Neural progenitor cell (in vitro differentiated cells): Measurements from ENCODE around the gene ADTRP. TPM values are rescaled to one million over a fixed set of nuclear protein-coding genes. Genes with fewer than 3 reads are reported as not detected.

ENCODE experiments used
- DNase-seq: peaks from one replicate; pipeline ENCODE4 v3.0.0-alpha.2; 2016; ENCODE audit warnings: low spot score
- H2AFZ ChIP-seq: fragments of 200-600 bp; sonication (generic); replicated peaks from 2 replicates; pipeline ENCODE4 v1.6.1; 2016; ENCODE audit warnings: antibody characterized with exemption
- H3F3A ChIP-seq: fragments of 200-600 bp; sonication (generic); 2 replicates; pipeline ENCODE4 v1.6.1; 2016; ENCODE audit warnings: antibody characterized with exemption, low read depth
- H3K27ac ChIP-seq: fragments of 200-600 bp; sonication (generic); 2 replicates; pipeline ENCODE4 v1.5.1; 2016; ENCODE audit warnings: mild to moderate bottlenecking
- H3K27me3 ChIP-seq: fragments of 200-600 bp; sonication (generic); 2 replicates; pipeline ENCODE4 v1.6.1; 2016; ENCODE audit warnings: mild to moderate bottlenecking, moderate library complexity
- H3K36me3 ChIP-seq: fragments of 200-600 bp; sonication (generic); 2 replicates; pipeline ENCODE4 v1.5.1; 2016
- H3K4me1 ChIP-seq: fragments of 200-600 bp; sonication (generic); 2 replicates; pipeline ENCODE4 v1.6.1; 2016; ENCODE audit warnings: mixed run types
- H3K4me2 ChIP-seq: fragments of 200-600 bp; sonication (generic); 2 replicates; pipeline ENCODE4 v1.6.1; 2016
- H3K4me3 ChIP-seq: fragments of 200-600 bp; sonication (generic); 2 replicates; pipeline ENCODE4 v1.5.1; 2016
- H3K79me2 ChIP-seq: fragments of 200-600 bp; sonication (generic); 2 replicates; pipeline ENCODE4 v1.6.1; 2016; ENCODE audit warnings: low read depth
- H3K9ac ChIP-seq: fragments of 200-600 bp; sonication (generic); 2 replicates; pipeline ENCODE4 v1.6.1; 2016
- H3K9me3 ChIP-seq: fragments of 200-600 bp; sonication (generic); 2 replicates; pipeline ENCODE4 v1.5.1; 2016; ENCODE audit warnings: low read depth
- H4K20me1 ChIP-seq: fragments of 200-600 bp; sonication (generic); 2 replicates; pipeline ENCODE4 v1.6.1; 2016; ENCODE audit warnings: low read depth
- H3K27ac Mint-ChIP-seq: 3 replicates; pipeline ENCODE4 v1.8.0; 2021; ENCODE audit warnings: mixed read lengths
- H3K27me3 Mint-ChIP-seq: 2 replicates; pipeline ENCODE4 v1.8.0; 2022; ENCODE audit warnings: low read depth, mild to moderate bottlenecking, inconsistent platforms, moderate library complexity, mixed read lengths; ENCODE audit not compliant: insufficient read depth
- H3K36me3 Mint-ChIP-seq: 3 replicates; pipeline ENCODE4 v1.8.0; 2021; ENCODE audit warnings: mixed read lengths
- H3K4me1 Mint-ChIP-seq: 3 replicates; pipeline ENCODE4 v1.8.0; 2021; ENCODE audit warnings: mixed read lengths
- H3K4me3 Mint-ChIP-seq: 3 replicates; pipeline ENCODE4 v1.8.0; 2021; ENCODE audit warnings: mild to moderate bottlenecking, moderate library complexity, mixed read lengths
- H3K9me3 Mint-ChIP-seq: 3 replicates; pipeline ENCODE4 v1.8.0; 2020; ENCODE audit warnings: mixed read lengths
- EZH2 ChIP-seq: fragments of 200-600 bp; sonication (generic); IDR thresholded peaks from 2 replicates; pipeline ENCODE4 v1.6.1; 2017; ENCODE audit warnings: antibody characterized with exemption, mild to moderate bottlenecking, moderate library complexity
- EZH2phosphoT487 ChIP-seq: fragments of 200-600 bp; sonication (generic); IDR thresholded peaks from 2 replicates; pipeline ENCODE4 v1.6.1; 2017; ENCODE audit warnings: antibody characterized with exemption
- total RNA-seq: library from RNA; depleted of rRNA; stranded (reverse); fragments of >200 nt; gene quantifications from 2 replicates; pipeline ENCODE4 v1.2.3, GENCODE V29; 2015; ENCODE audit warnings: low replicate concordance
- TF ChIP-seq, protein P1 (sequence below): fragments of 200-600 bp; sonication (generic); IDR thresholded peaks from 2 replicates; pipeline ENCODE4 v1.5.1; 2017; ENCODE audit warnings: antibody characterized with exemption, mild to moderate bottlenecking

The ADTRP gene
- total RNA-seq, 1 donor from 2014 or later = not detected

DNA sequence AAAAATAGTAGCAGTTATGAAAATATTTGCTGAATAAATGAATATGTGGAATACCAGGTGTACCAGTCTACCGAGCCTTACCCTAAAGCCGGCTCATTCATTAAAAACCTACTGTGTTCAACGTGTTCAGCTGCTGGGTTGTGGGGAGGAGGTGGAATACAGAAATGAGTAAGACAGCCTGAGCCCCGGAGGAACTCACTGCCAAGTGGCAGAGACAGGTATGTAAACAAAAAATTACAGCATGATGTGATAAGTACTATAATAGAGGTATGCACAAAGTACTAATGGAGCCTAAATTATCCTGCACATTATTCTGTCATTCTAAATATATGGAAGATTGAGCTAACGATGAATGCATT, 6.8 kb upstream of the ADTRP start:
- Mint-ChIP-seq H3K27ac (no peak overlapping the region), H3K36me3 (peaks cover 2% of the 10 kb centered on the region), H3K9me3 (peaks cover 6% of the 10 kb centered on the region), H3K4me3 (no peak overlapping the region), H3K4me1 (peaks cover 2% of the 10 kb centered on the region), H3K27me3 (peaks cover 2% of the 10 kb centered on the region)
- no peaks in the 10 kb centered on the region for H3K4me1 ChIP-seq
- H3K79me2 ChIP-seq = no peaks in the 10 kb centered on the region
- peaks cover 2% of the 10 kb centered on the region for H3F3A ChIP-seq
- no peak overlapping the region for H3K27ac ChIP-seq
- no peak overlapping the region for H3K4me3 ChIP-seq
- H3K9ac ChIP-seq = no peak overlapping the region
- no peak overlapping the region for H2AFZ ChIP-seq
- H3K27me3 ChIP-seq = no peaks in the 10 kb centered on the region
- TF ChIP-seq EZH2 (no peak), EZH2phosphoT487 (no peak)
- TF ChIP-seq, protein P1, sequence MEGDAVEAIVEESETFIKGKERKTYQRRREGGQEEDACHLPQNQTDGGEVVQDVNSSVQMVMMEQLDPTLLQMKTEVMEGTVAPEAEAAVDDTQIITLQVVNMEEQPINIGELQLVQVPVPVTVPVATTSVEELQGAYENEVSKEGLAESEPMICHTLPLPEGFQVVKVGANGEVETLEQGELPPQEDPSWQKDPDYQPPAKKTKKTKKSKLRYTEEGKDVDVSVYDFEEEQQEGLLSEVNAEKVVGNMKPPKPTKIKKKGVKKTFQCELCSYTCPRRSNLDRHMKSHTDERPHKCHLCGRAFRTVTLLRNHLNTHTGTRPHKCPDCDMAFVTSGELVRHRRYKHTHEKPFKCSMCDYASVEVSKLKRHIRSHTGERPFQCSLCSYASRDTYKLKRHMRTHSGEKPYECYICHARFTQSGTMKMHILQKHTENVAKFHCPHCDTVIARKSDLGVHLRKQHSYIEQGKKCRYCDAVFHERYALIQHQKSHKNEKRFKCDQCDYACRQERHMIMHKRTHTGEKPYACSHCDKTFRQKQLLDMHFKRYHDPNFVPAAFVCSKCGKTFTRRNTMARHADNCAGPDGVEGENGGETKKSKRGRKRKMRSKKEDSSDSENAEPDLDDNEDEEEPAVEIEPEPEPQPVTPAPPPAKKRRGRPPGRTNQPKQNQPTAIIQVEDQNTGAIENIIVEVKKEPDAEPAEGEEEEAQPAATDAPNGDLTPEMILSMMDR = no peak
- H4K20me1 ChIP-seq = no peaks in the 10 kb centered on the region
- H3K4me2 ChIP-seq = no peak overlapping the region
- peaks cover 4% of the 10 kb centered on the region for H3K36me3 ChIP-seq
- no peaks in the 10 kb centered on the region for H3K9me3 ChIP-seq
- no peak for DNase-seq

DNA sequence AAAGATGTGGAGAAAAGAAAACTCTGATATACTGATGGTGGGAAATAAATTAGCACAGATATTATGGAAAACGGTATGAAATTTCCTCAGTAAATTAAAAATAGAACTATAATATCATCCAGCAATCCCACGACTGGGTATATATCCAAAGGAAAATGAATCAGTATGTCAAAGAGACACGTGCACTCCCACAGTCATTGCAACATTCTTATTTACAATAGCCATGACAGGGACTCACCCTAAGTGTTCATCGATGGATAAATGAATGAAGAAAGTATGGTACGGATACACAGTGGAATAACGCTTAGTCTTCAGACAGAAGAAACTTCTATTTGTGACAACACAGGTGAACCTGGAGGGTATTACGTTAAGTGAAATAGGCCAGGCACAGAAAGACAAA, 5.7 kb upstream of the ADTRP start:
- peaks cover 2% of the 10 kb centered on the region for H3K27me3 Mint-ChIP-seq

DNA sequence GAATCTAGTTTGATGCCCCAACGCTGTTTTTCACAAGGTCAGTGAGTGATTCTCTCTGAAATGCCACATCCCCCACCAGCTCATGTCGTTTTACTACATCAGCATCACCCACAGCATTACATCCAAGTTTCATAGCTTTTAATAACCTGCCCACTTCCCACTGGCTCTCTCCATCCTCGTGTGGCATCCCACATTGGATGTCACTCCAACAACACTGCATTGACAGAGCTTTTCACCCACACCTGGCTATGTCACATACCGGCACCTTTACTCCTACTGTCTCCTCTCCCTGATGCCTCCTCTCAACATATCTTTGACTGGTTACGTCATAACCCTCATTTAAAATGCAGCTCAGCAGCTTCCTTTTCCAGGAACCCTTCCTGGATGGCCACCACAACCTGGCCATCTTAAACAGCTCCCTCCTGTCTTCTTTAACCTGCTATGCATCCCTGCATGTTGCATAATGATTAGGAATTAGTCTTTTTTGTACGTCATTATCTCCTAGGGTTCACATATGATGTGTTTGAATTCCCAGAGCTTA, 5.0 kb upstream of the ADTRP start:
- Mint-ChIP-seq H3K9me3 (peaks cover 6% of the 10 kb centered on the region), H3K27ac (no peak overlapping the region), H3K4me1 (peaks cover 17% of the 10 kb centered on the region), H3K4me3 (no peak overlapping the region), H3K36me3 (peaks cover 2% of the 10 kb centered on the region), H3K27me3 (peaks cover 2% of the 10 kb centered on the region)
- H2AFZ ChIP-seq = no peak overlapping the region
- no peak overlapping the region for H3K9ac ChIP-seq
- no peaks in the 10 kb centered on the region for H4K20me1 ChIP-seq
- H3K9me3 ChIP-seq = no peaks in the 10 kb centered on the region
- no peaks in the 10 kb centered on the region for H3K27me3 ChIP-seq
- peaks cover 4% of the 10 kb centered on the region for H3K36me3 ChIP-seq
- H3K79me2 ChIP-seq = no peaks in the 10 kb centered on the region
- TF ChIP-seq EZH2phosphoT487 (no peak), EZH2 (no peak)
- TF ChIP-seq, protein P1 = no peak
- no peak overlapping the region for H3K4me2 ChIP-seq
- H3K4me3 ChIP-seq = no peak overlapping the region
- H3K4me1 ChIP-seq = peaks cover 15% of the 10 kb centered on the region
- H3K27ac ChIP-seq = no peak overlapping the region
- peaks cover 15% of the 10 kb centered on the region for H3F3A ChIP-seq
- no peak for DNase-seq

More for the DNA sequence above, 5.7 kb upstream of the ADTRP start:
- Histone ChIP-seq H3F3A (peaks cover 12% of the 10 kb centered on the region), H3K4me2 (no peak overlapping the region), H3K27ac (no peak overlapping the region), H3K4me3 (no peak overlapping the region), H3K9ac (no peak overlapping the region), H3K27me3 (no peaks in the 10 kb centered on the region), H3K79me2 (no peaks in the 10 kb centered on the region), H3K9me3 (no peaks in the 10 kb centered on the region), H3K36me3 (peaks cover 4% of the 10 kb centered on the region), H4K20me1 (no peaks in the 10 kb centered on the region), H2AFZ (no peak overlapping the region), H3K4me1 (peaks cover 11% of the 10 kb centered on the region)
- Mint-ChIP-seq H3K27ac (no peak overlapping the region), H3K4me3 (no peak overlapping the region), H3K4me1 (peaks cover 10% of the 10 kb centered on the region), H3K36me3 (peaks cover 2% of the 10 kb centered on the region), H3K9me3 (peaks cover 6% of the 10 kb centered on the region)
- no peak for DNase-seq
- TF ChIP-seq EZH2phosphoT487 (no peak), EZH2 (no peak)
- TF ChIP-seq, protein P1 = no peak
